K562 treated with DMSO at 1 percent for 24 hours (cell line): ENCODE measurements around the gene ATP8B4. TPM values are rescaled to one million over a fixed set of nuclear protein-coding genes. Genes with fewer than 3 reads are reported as not detected.

Experiments used
- total RNA-seq: library from RNA; unstranded; fragments of 300-600 nt; gene quantifications from 2 replicates; pipeline ENCODE4 v1.2.3, GENCODE V29; 2022; ENCODE audit warnings: low read depth; ENCODE audit not compliant: insufficient read depth

The ATP8B4 gene, protein sequence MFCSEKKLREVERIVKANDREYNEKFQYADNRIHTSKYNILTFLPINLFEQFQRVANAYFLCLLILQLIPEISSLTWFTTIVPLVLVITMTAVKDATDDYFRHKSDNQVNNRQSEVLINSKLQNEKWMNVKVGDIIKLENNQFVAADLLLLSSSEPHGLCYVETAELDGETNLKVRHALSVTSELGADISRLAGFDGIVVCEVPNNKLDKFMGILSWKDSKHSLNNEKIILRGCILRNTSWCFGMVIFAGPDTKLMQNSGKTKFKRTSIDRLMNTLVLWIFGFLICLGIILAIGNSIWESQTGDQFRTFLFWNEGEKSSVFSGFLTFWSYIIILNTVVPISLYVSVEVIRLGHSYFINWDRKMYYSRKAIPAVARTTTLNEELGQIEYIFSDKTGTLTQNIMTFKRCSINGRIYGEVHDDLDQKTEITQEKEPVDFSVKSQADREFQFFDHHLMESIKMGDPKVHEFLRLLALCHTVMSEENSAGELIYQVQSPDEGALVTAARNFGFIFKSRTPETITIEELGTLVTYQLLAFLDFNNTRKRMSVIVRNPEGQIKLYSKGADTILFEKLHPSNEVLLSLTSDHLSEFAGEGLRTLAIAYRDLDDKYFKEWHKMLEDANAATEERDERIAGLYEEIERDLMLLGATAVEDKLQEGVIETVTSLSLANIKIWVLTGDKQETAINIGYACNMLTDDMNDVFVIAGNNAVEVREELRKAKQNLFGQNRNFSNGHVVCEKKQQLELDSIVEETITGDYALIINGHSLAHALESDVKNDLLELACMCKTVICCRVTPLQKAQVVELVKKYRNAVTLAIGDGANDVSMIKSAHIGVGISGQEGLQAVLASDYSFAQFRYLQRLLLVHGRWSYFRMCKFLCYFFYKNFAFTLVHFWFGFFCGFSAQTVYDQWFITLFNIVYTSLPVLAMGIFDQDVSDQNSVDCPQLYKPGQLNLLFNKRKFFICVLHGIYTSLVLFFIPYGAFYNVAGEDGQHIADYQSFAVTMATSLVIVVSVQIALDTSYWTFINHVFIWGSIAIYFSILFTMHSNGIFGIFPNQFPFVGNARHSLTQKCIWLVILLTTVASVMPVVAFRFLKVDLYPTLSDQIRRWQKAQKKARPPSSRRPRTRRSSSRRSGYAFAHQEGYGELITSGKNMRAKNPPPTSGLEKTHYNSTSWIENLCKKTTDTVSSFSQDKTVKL
- 0.53 and 1.3 TPM in 2 replicates for total RNA-seq

DNA sequence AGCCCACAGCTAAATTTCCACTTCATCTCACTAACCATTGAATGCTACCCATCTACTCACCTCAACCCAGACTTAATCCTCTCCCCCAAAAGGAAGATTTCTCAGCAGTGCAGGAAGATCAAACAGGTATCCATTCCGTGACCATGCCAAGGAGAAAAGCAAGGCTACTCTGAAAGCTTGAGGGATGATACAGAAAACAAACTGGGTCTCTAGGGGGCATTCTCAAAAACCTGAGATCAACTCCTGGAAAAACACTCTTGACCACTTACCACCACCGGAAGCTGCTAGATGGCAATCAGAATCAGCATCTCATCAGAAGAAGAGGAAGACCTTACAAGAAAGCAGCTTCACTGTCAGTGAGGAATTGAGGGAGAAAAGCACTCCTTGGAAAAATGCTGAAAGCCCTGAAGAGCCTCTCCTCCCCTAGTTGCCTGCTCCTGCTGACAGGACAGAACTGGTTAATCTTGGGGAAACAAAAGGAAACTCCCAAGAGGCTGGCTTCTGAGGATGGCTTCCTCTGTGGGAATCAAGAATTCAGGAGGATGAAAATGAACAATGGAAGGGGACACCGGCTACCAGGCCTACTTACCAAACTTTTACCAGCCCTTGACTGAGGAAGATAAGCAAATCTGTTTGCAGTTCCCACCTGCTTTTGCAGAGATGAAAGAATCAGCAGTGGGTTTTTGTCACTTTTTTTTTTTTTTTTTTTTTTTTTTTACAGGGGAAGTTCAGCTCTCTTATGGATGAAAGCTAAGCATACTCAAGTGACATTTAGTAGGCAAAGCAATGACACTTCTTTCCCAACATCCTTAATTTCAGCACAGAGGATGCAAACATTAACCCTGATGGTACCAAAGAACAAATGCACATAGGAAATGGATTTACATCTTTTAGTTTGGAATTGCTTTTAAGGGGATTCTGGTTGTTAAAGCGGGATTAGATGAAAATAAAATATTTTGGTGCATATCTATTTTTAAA is at the start of gene ATP8B4:
Gene ATP8B4, minus strand, starts transcription at position 171 of the 978 bp plus-strand sequence. CDS start 12,267 bp downstream, outside the sequence.

Other genes starting within 250 kb of the ATP8B4 start
- gene SLC27A2, start 63.0 kb upstream of the ATP8B4 start, total RNA-seq: 56.8 and 62.9 TPM in 2 replicates
- gene HDC, start 146.5 kb upstream of the ATP8B4 start, total RNA-seq: 1.2 and 1.7 TPM in 2 replicates
- 14.1 and 15.3 TPM in 2 replicates for gene GABPB1, start 236.0 kb upstream of the ATP8B4 start, total RNA-seq